Panc1 (cell line): ENCODE measurements around the gene NCK2. TPM values are rescaled to one million over a fixed set of nuclear protein-coding genes. Genes with fewer than 3 reads are reported as not detected.

ENCODE experiments used
- ATAC-seq: fragments of 200-7000 bp; cut with Tn5 transposase; 2 replicates; pipeline ENCODE4 v1.9.1; 2020; ENCODE audit warnings: mild to moderate bottlenecking, moderate library complexity
- BruUV-seq: library from RNA; stranded (reverse); fragments of 400-500 nt; replicated peaks from 2 replicates; lab custom pipeline; 2021; lab: Mats Ljungman, UMichigan
- CTCF ChIA-PET: fragments of 300-600 bp; sonication (Branson Sonifier 250); formaldehyde crosslinking; loops from one replicate; lab custom pipeline; 2022; ENCODE audit warnings: antibody characterized with exemption; lab: Charles Lee
- POLR2A ChIA-PET: fragments of 300-600 bp; sonication (Branson Sonifier 250); formaldehyde crosslinking; loops from one replicate; lab custom pipeline; 2022; ENCODE audit warnings: antibody characterized with exemption; lab: Charles Lee
- DNase-seq: peaks from one replicate; pipeline ENCODE4 v3.0.0-alpha.2; 2010; ENCODE audit warnings: low read depth, low spot score
- H3K27ac ChIP-seq: 2 replicates; pipeline ENCODE4 v1.5.1; 2011; ENCODE audit warnings: mild to moderate bottlenecking, low read length, inconsistent platforms
- H3K27me3 ChIP-seq: fragments of 200-500 bp; sonication (Bioruptor generic); 2 replicates; pipeline ENCODE4 v1.6.0; 2014; ENCODE audit warnings: low read length, inconsistent platforms; ENCODE audit not compliant: control insufficient read depth, insufficient read depth
- H3K36me3 ChIP-seq: fragments of 200-500 bp; sonication (Bioruptor generic); 2 replicates; pipeline ENCODE4 v1.5.1; 2014; ENCODE audit warnings: inconsistent platforms, mild to moderate bottlenecking, low read length, moderate library complexity; ENCODE audit not compliant: control insufficient read depth, insufficient read depth
- H3K4me1 ChIP-seq: 2 replicates; pipeline ENCODE4 v1.5.1; 2011; ENCODE audit warnings: inconsistent platforms, mild to moderate bottlenecking, low read length, moderate library complexity; ENCODE audit not compliant: control insufficient read depth, insufficient read depth
- H3K4me3 ChIP-seq, 2 experiments: 2 replicates each; pipeline ENCODE4 v1.5.1; 2011 to 2012; ENCODE audit warnings: low read depth in 2 of 2, low read length in 2 of 2, mild to moderate bottlenecking in 2 of 2, inconsistent platforms in 1 of 2, moderate library complexity in 1 of 2
- H3K9me3 ChIP-seq: fragments of 200-500 bp; sonication (Bioruptor generic); 2 replicates; pipeline ENCODE4 v1.5.1; 2014; ENCODE audit warnings: low read depth, mild to moderate bottlenecking, inconsistent platforms, low read length, moderate library complexity; ENCODE audit not compliant: control insufficient read depth, insufficient read depth
- POLR2AphosphoS5 ChIP-seq: IDR thresholded peaks from 2 replicates; pipeline ENCODE4 v1.6.1; 2012; ENCODE audit warnings: mild to moderate bottlenecking, low read depth, low read length, moderate library complexity
- SIN3A ChIP-seq: IDR thresholded peaks from 2 replicates; pipeline ENCODE4 v1.6.1; 2012; ENCODE audit warnings: low read depth, mild to moderate bottlenecking, low read length, moderate library complexity, borderline replicate concordance; ENCODE audit not compliant: insufficient read depth
- TCF7L2 ChIP-seq: IDR thresholded peaks from 2 replicates; pipeline ENCODE4 v1.6.1; 2011; ENCODE audit warnings: mild to moderate bottlenecking, low read depth, low read length, inconsistent platforms
- in situ Hi-C: cut with HindIII; loops from 2 replicates; pipeline ENCODE4 v1.10.0; 2016; ENCODE audit warnings: low sequenced_read_pairs, low pct_unique_long_range_greater_than_20kb
- intact Hi-C: fragments of 100-400 bp; cut with micrococcal nuclease; formaldehyde crosslinking; loops from one replicate; pipeline ENCODE4 v1.10.0; 2022; ENCODE audit not compliant: unreplicated experiment
- total RNA-seq: library from RNA; stranded (reverse); gene quantifications from one replicate; pipeline ENCODE4 v1.2.1, GENCODE V29; 2021; ENCODE audit not compliant: unreplicated experiment
- TF ChIP-seq, protein P1 (sequence below): fragments of 450-650 bp; IDR thresholded peaks from 2 replicates; pipeline ENCODE4 v1.5.1; 2017; ENCODE audit warnings: mild to moderate bottlenecking
- TF ChIP-seq, protein P2 (sequence below), 2 experiments: IDR thresholded peaks; 2 replicates each; pipeline ENCODE4 v1.6.1; 2011 to 2012; ENCODE audit warnings: low read depth in 2 of 2, control low read depth in 1 of 2, low read length in 1 of 2, mild to moderate bottlenecking in 1 of 2, moderate library complexity in 1 of 2; ENCODE audit not compliant: insufficient read depth in 1 of 2

Gene NCK2
- total RNA-seq, 1 experiment from 2014 or later, result 60.7 TPM

GRCh38 chr2:105812180-105813044 lies 67.7 kb downstream of the NCK2 start:
- ATAC-seq (no peak), DNase-seq (no peak)
- CTCF ChIA-PET, result no interaction called here
- no peaks in the 10 kb centered on the region for H3K36me3 ChIP-seq
- H3K4me1 ChIP-seq, result no peaks in the 10 kb centered on the region
- no peak overlapping the region for H3K27ac ChIP-seq
- H3K9me3 ChIP-seq, result no peaks in the 10 kb centered on the region
- POLR2A ChIA-PET, result no interaction called here
- H3K27me3 ChIP-seq, result no peaks in the 10 kb centered on the region
- BruUV-seq, result no TSS peak
- in situ Hi-C loops, result no loop called here
- no peak overlapping the region for H3K4me3 ChIP-seq
- intact Hi-C loops, result no loop called here
- TF ChIP-seq TCF7L2, result no peak
- TF ChIP-seq SIN3A, result no peak
- TF ChIP-seq, protein P1, sequence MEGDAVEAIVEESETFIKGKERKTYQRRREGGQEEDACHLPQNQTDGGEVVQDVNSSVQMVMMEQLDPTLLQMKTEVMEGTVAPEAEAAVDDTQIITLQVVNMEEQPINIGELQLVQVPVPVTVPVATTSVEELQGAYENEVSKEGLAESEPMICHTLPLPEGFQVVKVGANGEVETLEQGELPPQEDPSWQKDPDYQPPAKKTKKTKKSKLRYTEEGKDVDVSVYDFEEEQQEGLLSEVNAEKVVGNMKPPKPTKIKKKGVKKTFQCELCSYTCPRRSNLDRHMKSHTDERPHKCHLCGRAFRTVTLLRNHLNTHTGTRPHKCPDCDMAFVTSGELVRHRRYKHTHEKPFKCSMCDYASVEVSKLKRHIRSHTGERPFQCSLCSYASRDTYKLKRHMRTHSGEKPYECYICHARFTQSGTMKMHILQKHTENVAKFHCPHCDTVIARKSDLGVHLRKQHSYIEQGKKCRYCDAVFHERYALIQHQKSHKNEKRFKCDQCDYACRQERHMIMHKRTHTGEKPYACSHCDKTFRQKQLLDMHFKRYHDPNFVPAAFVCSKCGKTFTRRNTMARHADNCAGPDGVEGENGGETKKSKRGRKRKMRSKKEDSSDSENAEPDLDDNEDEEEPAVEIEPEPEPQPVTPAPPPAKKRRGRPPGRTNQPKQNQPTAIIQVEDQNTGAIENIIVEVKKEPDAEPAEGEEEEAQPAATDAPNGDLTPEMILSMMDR, result no peak
- TF ChIP-seq POLR2AphosphoS5, result no peak
- TF ChIP-seq, protein P2, sequence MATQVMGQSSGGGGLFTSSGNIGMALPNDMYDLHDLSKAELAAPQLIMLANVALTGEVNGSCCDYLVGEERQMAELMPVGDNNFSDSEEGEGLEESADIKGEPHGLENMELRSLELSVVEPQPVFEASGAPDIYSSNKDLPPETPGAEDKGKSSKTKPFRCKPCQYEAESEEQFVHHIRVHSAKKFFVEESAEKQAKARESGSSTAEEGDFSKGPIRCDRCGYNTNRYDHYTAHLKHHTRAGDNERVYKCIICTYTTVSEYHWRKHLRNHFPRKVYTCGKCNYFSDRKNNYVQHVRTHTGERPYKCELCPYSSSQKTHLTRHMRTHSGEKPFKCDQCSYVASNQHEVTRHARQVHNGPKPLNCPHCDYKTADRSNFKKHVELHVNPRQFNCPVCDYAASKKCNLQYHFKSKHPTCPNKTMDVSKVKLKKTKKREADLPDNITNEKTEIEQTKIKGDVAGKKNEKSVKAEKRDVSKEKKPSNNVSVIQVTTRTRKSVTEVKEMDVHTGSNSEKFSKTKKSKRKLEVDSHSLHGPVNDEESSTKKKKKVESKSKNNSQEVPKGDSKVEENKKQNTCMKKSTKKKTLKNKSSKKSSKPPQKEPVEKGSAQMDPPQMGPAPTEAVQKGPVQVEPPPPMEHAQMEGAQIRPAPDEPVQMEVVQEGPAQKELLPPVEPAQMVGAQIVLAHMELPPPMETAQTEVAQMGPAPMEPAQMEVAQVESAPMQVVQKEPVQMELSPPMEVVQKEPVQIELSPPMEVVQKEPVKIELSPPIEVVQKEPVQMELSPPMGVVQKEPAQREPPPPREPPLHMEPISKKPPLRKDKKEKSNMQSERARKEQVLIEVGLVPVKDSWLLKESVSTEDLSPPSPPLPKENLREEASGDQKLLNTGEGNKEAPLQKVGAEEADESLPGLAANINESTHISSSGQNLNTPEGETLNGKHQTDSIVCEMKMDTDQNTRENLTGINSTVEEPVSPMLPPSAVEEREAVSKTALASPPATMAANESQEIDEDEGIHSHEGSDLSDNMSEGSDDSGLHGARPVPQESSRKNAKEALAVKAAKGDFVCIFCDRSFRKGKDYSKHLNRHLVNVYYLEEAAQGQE (IDR thresholded peaks at IDR 0.05; ENCODE audit: insufficient read depth in 1 of 2, low read depth in 2 of 2, low read length in 1 of 2), result no peak

DNA sequence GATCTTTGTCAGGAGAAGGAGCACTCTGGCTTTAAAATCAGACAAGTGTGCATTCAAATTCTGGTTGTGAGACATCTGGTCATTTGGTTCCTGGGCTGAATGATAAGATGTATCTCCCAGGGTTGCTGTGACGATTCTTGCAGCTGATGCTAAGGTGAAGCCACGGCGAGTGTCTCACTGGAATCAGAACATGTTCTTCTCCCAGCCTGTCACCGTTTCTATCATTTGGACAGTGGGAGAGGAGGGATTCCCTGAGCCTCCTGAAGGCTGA lies 68.3 kb downstream of the NCK2 start:
- no peak for ATAC-seq
- TF ChIP-seq, protein P1, result no peak
- TF ChIP-seq, protein P2 (IDR thresholded peaks at IDR 0.05; ENCODE audit: insufficient read depth in 1 of 2, low read depth in 2 of 2, low read length in 1 of 2), result no peak
- TF ChIP-seq POLR2AphosphoS5 (no peak), TCF7L2 (no peak), SIN3A (no peak)
- no peak for DNase-seq
- ChIA-PET POLR2A (no interaction called here), CTCF (no interaction called here)
- H3K36me3 ChIP-seq, result no peaks in the 10 kb centered on the region
- intact Hi-C loops (no loop called here), in situ Hi-C loops (no loop called here)
- no peak overlapping the region for H3K4me3 ChIP-seq
- no peaks in the 10 kb centered on the region for H3K4me1 ChIP-seq
- BruUV-seq, result no TSS peak
- no peaks in the 10 kb centered on the region for H3K27me3 ChIP-seq
- H3K27ac ChIP-seq, result no peak overlapping the region
- H3K9me3 ChIP-seq, result no peaks in the 10 kb centered on the region
